ENCODE data around the gene PHF21B.

DNA sequence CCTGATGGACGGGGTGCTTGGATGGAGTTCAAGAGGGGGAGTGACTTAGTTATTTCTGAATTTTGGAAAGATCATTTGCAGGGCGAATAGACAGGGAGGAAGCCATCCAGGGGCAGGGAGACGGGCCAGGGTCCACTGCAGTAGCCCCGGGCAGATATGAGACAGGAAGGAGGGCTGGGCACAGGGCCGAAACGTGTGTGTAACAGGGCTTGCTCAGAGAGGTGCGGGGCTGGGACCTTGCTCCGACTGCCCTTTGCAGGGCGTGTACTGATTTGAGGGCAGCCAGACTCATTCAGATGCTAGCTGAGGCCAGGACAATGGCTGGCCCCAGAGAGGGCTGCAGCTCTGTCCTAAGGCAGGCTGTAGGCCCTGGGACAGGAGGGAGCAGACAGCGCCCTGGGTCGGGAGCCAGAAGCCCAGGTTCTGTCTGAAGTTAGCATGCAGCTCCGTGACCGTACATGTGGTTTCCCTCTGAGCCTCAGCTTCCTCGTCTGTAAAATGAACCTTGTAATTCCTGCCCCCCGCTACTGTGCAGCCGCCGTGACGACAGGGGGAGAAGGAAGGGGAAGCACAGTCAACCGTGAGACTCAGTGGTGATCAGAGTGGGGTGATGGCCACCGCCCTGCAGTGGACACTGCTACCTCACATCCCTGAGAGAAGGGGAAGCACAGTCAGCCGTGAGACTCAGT lies 103.4 kb downstream of the PHF21B start:
- TF ChIP-seq GATA2 (IDR thresholded peaks at IDR 0.05; ENCODE audit: insufficient read depth, insufficient read length, low read depth, low read length) (no peak), CTCF (IDR thresholded peaks at IDR 0.05; ENCODE audit: extremely low read depth in 1 of 2, insufficient read depth in 1 of 2, low read depth in 1 of 2, low read length in 2 of 2) (no peak), POLR2A (IDR thresholded peaks at IDR 0.05; ENCODE audit: low read depth, low read length) (no peak), MYC (IDR thresholded peaks at IDR 0.05; ENCODE audit: low read depth, low read length) (no peak)
